Measurements from ENCODE around the gene DNM3. TPM values are rescaled to one million over a fixed set of nuclear protein-coding genes. Genes with fewer than 3 reads are reported as not detected.

DNM3 gene
- polyA plus RNA-seq, 1 donor (not counting 4 experiments of a cell fraction or from before 2014, with no cell fraction given), result 2.0 TPM

GRCh38 chr1:172338295-172338735, 497.0 kb downstream of the DNM3 start:
- no peak overlapping the region for H3K4me2 ChIP-seq (ENCODE audit: control insufficient read depth, extremely low read depth, insufficient read depth, low read depth, low read length)
- dilution Hi-C loops (cut with MboI; ENCODE audit: extremely low pct_ligation_motif_present, low sequenced_read_pairs), result no loop called here
- no peaks in the 10 kb centered on the region for H3K9me3 ChIP-seq (ENCODE audit: control insufficient read depth, low read depth, low read length)
- H3K4me3 ChIP-seq (ENCODE audit: control insufficient read depth in 2 of 3, extremely low read depth in 1 of 3, insufficient read depth in 2 of 3, low read depth in 1 of 3, low read length in 3 of 3), result no peak overlapping the region
- peaks cover 11% of the 10 kb centered on the region for H3K4me1 ChIP-seq (ENCODE audit: control insufficient read depth, extremely low read depth, insufficient read depth, low read length)
- TF ChIP-seq EZH2 (IDR thresholded peaks at IDR 0.05; ENCODE audit: low read length) (no peak), CTCF (optimal IDR thresholded peaks at IDR 0.05 in 1 of 3, IDR thresholded peaks at IDR 0.05 in 1 of 3, conservative IDR thresholded peaks at IDR 0.05 in 1 of 3; ENCODE audit: extremely low read depth in 1 of 3, insufficient read depth in 2 of 3, low read length in 3 of 3) (no peak)
- no peaks in the 10 kb centered on the region for H3K36me3 ChIP-seq (ENCODE audit: control insufficient read depth in 2 of 2, extremely low read depth in 1 of 2, insufficient read depth in 2 of 2, low read length in 2 of 2)
- no peak for DNase-seq (ENCODE audit: low read depth, low spot score)
- no peak overlapping the region for H3K9ac ChIP-seq (ENCODE audit: control insufficient read depth, extremely low read depth, insufficient read depth, low read length)
- H4K20me1 ChIP-seq (ENCODE audit: control insufficient read depth, extremely low read depth, insufficient read depth, low read length), result no peaks in the 10 kb centered on the region
- no peaks in the 10 kb centered on the region for H3K27me3 ChIP-seq (ENCODE audit: control insufficient read depth, extremely low read depth, insufficient read depth, low read length)
- no peak for FAIRE-seq
- no peak overlapping the region for H3K27ac ChIP-seq (ENCODE audit: control insufficient read depth, insufficient read depth, low read length)
- no peaks in the 10 kb centered on the region for H3K79me2 ChIP-seq (ENCODE audit: control insufficient read depth, insufficient read depth, low read length)
- H2AFZ ChIP-seq (ENCODE audit: control insufficient read depth, low read length), result no peak overlapping the region
- no peaks in the 10 kb centered on the region for H3K9me1 ChIP-seq (ENCODE audit: control insufficient read depth, extremely low read depth, insufficient read depth, low read length)

GRCh38 chr1:172339842-172340241, 498.5 kb downstream of the DNM3 start:
- H4K20me1 ChIP-seq (ENCODE audit: control insufficient read depth, extremely low read depth, insufficient read depth, low read length), result no peaks in the 10 kb centered on the region
- no peak overlapping the region for H3K27ac ChIP-seq (ENCODE audit: control insufficient read depth, insufficient read depth, low read length)
- no peak overlapping the region for H3K9ac ChIP-seq (ENCODE audit: control insufficient read depth, extremely low read depth, insufficient read depth, low read length)
- no peaks in the 10 kb centered on the region for H3K27me3 ChIP-seq (ENCODE audit: control insufficient read depth, extremely low read depth, insufficient read depth, low read length)
- H2AFZ ChIP-seq (ENCODE audit: control insufficient read depth, low read length), result no peak overlapping the region
- no peaks in the 10 kb centered on the region for H3K36me3 ChIP-seq (ENCODE audit: control insufficient read depth in 2 of 2, extremely low read depth in 1 of 2, insufficient read depth in 2 of 2, low read length in 2 of 2)
- H3K4me2 ChIP-seq (ENCODE audit: control insufficient read depth, extremely low read depth, insufficient read depth, low read depth, low read length), result no peak overlapping the region
- peaks cover 20% of the 10 kb centered on the region for H3K4me1 ChIP-seq (ENCODE audit: control insufficient read depth, extremely low read depth, insufficient read depth, low read length)
- no peaks in the 10 kb centered on the region for H3K79me2 ChIP-seq (ENCODE audit: control insufficient read depth, insufficient read depth, low read length)
- no peak for FAIRE-seq
- dilution Hi-C loops (cut with MboI; ENCODE audit: extremely low pct_ligation_motif_present, low sequenced_read_pairs), result no loop called here
- no peaks in the 10 kb centered on the region for H3K9me3 ChIP-seq (ENCODE audit: control insufficient read depth, low read depth, low read length)
- no peak for DNase-seq (ENCODE audit: low read depth, low spot score)
- TF ChIP-seq EZH2 (IDR thresholded peaks at IDR 0.05; ENCODE audit: low read length), result no peak
- TF ChIP-seq CTCF (optimal IDR thresholded peaks at IDR 0.05 in 1 of 3, IDR thresholded peaks at IDR 0.05 in 1 of 3, conservative IDR thresholded peaks at IDR 0.05 in 1 of 3; ENCODE audit: extremely low read depth in 1 of 3, insufficient read depth in 2 of 3, low read length in 3 of 3), result no peak
- no peaks in the 10 kb centered on the region for H3K9me1 ChIP-seq (ENCODE audit: control insufficient read depth, extremely low read depth, insufficient read depth, low read length)
- H3K4me3 ChIP-seq (ENCODE audit: control insufficient read depth in 2 of 3, extremely low read depth in 1 of 3, insufficient read depth in 2 of 3, low read depth in 1 of 3, low read length in 3 of 3), result no peak overlapping the region
